HG03442 (cell line): ENCODE data around the gene OR6C76.

Source experiments
- ATAC-seq: cut with Tn5 transposase; IDR thresholded peaks from one replicate; pipeline ENCODE4 v1.9.1; 2021; ENCODE audit warnings: mild to moderate bottlenecking, moderate library complexity; ENCODE audit not compliant: unreplicated experiment

The OR6C76 gene

GRCh38 chr12:55467836-55468235, 41.8 kb downstream of the OR6C76 start:
- ATAC-seq = no peak

- ATAC-seq = no peak
Measured at GRCh38 chr12:55469291-55469690, 43.2 kb downstream of the OR6C76 start.

- no peak for ATAC-seq
Measured at GRCh38 chr12:55470088-55470829, 44.2 kb downstream of the OR6C76 start, which contains the start of gene OR6C70. TSS of gene OR6C70 (minus strand) at chr12:55470138. CDS start at chr12:55470138, 0 bp downstream.

GRCh38 chr12:55472264-55472663, 46.2 kb downstream of the OR6C76 start:
- ATAC-seq = no peak
